ENCODE data around the gene SEPTIN8.

The SEPTIN8 gene

DNA sequence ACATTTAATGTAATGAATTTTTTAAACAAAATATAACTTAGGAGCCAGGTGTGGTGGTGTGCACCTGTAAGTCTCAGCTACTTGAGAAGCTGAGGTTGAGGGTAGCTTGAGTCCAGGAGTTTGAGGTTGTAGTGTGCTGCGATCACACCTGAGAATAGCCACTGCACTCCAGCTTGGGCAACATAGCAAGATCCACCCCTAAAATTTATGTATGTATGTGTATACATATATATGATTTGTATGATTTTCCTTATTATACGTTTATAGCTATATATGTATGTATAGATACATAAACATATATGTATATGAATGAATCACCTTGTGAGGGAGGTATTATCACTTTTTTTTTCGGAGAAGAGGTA, 30.5 kb downstream of the SEPTIN8 start:
- DNase-seq, result no peak

GRCh38 chr5:132744659-132745058, 32.4 kb downstream of the SEPTIN8 start:
- no peak for DNase-seq

DNA sequence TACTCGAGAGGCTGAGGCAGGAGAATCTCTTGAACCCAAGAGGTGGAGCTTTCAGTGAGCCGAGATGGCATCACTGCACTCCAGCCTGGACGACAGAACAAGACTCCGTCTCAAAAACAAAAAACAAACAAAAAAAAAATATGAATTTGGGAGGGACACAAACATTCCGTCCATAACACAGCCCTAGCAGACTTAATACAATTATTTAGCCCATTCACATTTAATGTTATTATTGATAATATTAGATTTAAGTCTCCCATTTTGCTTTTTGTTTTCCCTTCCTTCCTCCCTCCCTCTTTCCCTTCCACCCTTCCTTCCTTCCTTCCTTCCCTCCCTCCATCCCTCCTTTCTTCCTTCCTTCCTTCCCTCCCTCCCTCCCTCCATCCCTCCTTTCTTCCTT, 34.4 kb downstream of the SEPTIN8 start:
- DNase-seq, result no peak

DNA sequence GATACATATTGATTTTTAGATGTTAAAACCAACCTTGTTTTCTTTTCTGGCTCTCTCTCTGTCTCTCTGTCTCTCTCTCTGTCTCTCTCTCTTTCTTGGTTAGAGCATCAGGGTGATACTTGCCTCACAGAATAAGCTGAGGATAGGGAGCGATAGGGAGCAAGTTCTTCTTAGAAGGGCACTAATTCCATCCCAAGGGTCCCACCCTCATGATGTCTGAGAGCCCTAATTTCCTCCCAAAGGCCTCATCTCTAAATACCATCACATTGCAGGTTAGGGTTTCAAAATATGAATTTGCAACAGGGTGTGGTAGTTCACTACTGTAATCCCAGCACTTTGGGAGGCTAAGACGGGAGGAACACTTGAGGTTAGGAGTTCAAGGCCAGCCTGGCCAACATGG, 34.9 kb downstream of the SEPTIN8 start:
- DNase-seq, result no peak

DNA sequence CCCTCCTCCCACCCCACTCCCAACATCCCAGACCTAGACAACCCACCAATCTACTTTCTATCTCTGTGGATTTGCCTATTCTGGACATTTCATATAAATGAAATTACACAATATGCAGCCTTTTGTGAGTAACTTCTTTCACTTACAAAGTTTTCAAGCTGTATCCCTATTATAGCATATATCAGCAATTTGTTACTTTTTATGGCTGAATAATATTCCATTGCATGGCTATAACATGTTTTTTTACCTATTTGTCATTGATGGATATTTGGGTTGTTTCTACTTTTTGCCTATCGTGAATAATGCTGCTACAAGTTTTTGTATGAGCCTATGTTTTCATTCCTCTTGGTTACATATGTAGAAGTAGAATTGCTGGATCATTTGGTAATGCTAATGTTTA, 37.8 kb downstream of the SEPTIN8 start:
- no peak for DNase-seq

- no peak for DNase-seq
Measured at GRCh38 chr5:132737982-132738681, 38.9 kb downstream of the SEPTIN8 start.

- peak; percentile 93 for DNase-seq
Measured at GRCh38 chr5:132736853-132737833, 39.9 kb downstream of the SEPTIN8 start, which contains the start of gene KIF3A. TSS of gene KIF3A (minus strand) at chr5:132737546. CDS start at chr5:132737419, 127 bp downstream.

- no peak for DNase-seq
Measured at GRCh38 chr5:132734687-132735086, 42.4 kb downstream of the SEPTIN8 start.

- no peak for DNase-seq
Measured at GRCh38 chr5:132733499-132734148, 43.4 kb downstream of the SEPTIN8 start.

DNA sequence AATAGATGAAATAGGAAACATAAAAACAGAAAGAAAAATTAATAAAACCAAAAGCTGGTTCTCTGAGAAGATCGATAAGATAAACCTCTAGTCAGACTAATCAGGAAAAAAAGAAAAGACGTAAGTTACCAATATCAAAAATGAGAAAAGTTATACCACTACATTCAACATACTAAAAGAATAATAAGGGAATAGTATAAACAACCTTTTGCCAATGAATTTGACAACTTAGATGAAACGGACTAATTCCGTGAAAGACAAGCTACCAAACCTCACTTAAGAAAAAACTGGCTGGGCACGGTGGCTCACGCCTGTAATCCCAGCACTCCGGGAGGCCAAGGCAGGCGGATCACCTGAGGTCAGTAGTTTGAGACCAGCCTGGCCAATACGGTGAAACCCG, 47.1 kb downstream of the SEPTIN8 start:
- no peak for DNase-seq

GRCh38 chr5:132725745-132726144, 51.3 kb downstream of the SEPTIN8 start:
- no peak for DNase-seq

DNA sequence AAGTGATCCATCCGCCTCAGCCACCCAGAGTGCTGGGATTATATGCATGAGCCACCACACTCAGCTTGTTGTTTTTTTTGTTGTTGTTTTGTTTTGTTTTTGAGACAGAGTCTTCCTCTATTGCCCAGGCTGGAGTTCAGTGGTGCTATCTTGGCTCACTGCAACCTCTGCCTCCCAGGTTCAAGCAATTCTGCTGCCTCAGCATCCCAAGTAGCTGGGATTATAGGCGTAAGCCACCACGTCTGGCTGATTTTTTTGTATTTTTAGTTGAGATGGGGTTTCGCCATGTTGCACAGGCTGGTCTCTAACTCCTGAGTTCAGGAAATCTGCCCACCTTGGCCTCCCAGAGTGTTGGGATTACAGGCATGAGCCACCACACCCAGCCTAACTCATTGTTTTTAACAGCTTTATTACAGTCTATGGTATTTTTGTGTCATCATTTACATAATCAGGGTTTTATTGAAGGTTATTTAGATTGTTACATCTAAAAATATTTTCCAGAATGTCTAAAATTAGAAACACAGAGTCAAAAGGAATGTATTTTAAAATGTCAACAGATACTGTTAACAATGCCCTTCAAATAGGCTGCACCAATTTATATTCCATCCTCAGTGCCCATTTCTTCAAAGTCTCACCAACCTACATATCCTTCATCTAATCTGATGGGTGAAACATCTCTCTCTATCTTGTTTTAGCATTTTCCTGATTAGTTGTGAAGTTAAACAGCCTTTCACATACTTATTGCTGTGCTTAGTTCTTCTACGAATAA, 58.3 kb downstream of the SEPTIN8 start:
- DNase-seq, result no peak

DNA sequence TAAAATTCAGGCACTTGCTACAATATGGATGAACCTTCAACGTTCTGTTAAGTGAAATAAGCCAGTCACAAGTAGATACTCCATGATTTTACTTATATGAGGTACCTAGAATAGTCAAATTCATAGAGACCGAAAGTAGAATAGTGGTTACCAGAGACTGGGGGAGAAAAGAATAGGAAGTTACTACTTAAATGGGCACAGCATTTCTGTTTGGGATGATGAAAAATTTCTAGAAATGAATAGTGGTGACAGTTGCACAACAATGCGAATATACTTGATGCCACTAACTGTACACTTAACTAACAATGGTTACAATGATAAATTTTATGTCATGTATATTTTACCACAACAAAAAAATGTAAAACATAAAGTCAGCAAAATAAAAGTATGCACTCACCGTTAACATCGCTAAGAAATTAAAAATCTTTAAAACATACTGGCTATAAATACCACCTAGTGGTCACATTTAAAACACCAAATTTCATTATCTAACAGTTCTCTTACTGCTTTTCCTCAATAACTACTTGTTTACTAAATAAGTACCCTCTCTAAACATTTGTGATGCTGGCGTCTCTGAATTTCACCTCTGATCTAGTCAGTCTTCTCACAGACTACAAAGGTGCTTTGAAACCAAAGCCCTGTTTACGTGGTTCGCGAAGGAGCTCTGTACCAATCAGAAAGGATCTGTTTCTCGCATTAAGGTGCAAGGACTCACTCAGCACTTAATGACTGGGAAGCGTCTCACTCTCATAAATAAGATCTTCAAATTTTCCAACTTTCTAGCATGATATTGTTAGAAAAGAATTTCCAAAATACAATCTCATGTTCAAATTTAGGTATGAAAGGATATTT, 62.4 kb downstream of the SEPTIN8 start:
- peak; percentile 1 for DNase-seq

GRCh38 chr5:132708645-132709044, 68.4 kb downstream of the SEPTIN8 start:
- DNase-seq, result no peak

GRCh38 chr5:132704875-132705274, 72.2 kb downstream of the SEPTIN8 start:
- DNase-seq, result no peak
